ENCODE data around the gene KCNJ6.

DNA sequence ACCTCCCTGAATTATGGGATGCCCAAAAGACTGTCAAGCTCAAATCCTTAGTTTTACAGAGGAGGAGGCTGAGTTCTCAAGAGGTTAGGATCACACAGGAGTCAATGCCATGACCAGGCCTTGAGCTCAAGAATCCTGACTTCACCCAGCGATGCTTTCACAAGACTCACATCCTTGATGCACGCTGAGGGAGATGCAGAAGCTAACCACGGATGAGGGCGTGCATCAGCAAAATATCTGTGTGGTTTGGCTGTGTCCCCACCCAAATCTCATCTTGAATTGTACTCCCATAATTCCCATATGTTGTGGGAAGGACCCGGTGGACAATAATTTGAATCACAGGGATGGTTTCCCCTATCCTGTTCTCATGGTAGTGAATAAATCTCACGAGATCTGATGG, 133.2 kb downstream of the KCNJ6 start:
- no peak for TF ChIP-seq EZH2 (IDR thresholded peaks at IDR 0.05; ENCODE audit: borderline replicate concordance, low read depth, low read length, poor library complexity, severe bottlenecking)
- TF ChIP-seq, protein P1, sequence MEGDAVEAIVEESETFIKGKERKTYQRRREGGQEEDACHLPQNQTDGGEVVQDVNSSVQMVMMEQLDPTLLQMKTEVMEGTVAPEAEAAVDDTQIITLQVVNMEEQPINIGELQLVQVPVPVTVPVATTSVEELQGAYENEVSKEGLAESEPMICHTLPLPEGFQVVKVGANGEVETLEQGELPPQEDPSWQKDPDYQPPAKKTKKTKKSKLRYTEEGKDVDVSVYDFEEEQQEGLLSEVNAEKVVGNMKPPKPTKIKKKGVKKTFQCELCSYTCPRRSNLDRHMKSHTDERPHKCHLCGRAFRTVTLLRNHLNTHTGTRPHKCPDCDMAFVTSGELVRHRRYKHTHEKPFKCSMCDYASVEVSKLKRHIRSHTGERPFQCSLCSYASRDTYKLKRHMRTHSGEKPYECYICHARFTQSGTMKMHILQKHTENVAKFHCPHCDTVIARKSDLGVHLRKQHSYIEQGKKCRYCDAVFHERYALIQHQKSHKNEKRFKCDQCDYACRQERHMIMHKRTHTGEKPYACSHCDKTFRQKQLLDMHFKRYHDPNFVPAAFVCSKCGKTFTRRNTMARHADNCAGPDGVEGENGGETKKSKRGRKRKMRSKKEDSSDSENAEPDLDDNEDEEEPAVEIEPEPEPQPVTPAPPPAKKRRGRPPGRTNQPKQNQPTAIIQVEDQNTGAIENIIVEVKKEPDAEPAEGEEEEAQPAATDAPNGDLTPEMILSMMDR (conservative IDR thresholded peaks at IDR 0.05; ENCODE audit: low read depth, low read length): no peak

Measured in A673 (cell line).